ENCODE data around the gene LHFPL6. TPM values are rescaled to one million over a fixed set of nuclear protein-coding genes. Genes with fewer than 3 reads are reported as not detected.

The LHFPL6 gene
- total RNA-seq, 1 donor from 2014 or later = 31.4 TPM

DNA sequence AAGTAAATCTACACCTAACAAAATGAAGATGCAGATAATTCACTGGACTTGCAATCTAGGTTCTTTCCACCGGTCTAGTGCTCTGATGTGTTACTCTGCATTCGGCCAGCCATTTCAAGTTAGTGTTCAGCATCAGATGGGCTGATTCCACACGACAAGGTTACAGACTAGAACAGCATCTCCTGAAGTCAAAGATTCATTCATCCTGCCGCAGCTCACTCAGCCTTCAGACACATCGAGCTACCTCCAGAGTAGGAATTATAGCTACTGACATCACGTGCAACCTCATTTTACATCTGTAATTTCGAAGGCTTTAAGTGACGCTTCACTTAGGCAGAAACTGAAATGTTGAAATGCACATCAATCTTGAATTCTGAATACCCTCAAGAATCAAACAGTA, 76.5 kb downstream of the LHFPL6 start:
- H3K27me3 ChIP-seq (ENCODE audit: insufficient read depth, low read length) = no peaks in the 10 kb centered on the region
- peaks cover 17% of the 10 kb centered on the region for H3K4me1 Mint-ChIP-seq (ENCODE audit: low read depth, unreplicated experiment)
- H3K27ac ChIP-seq (ENCODE audit: low read depth, low read length) = no peak overlapping the region
- H4K20me1 ChIP-seq (ENCODE audit: insufficient read depth, low read length) = no peaks in the 10 kb centered on the region
- no peak overlapping the region for H2AFZ ChIP-seq (ENCODE audit: low read depth, low read length)
- no peak overlapping the region for H3K9ac ChIP-seq (ENCODE audit: low read length)
- TF ChIP-seq, protein P1, sequence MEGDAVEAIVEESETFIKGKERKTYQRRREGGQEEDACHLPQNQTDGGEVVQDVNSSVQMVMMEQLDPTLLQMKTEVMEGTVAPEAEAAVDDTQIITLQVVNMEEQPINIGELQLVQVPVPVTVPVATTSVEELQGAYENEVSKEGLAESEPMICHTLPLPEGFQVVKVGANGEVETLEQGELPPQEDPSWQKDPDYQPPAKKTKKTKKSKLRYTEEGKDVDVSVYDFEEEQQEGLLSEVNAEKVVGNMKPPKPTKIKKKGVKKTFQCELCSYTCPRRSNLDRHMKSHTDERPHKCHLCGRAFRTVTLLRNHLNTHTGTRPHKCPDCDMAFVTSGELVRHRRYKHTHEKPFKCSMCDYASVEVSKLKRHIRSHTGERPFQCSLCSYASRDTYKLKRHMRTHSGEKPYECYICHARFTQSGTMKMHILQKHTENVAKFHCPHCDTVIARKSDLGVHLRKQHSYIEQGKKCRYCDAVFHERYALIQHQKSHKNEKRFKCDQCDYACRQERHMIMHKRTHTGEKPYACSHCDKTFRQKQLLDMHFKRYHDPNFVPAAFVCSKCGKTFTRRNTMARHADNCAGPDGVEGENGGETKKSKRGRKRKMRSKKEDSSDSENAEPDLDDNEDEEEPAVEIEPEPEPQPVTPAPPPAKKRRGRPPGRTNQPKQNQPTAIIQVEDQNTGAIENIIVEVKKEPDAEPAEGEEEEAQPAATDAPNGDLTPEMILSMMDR (IDR thresholded peaks at IDR 0.05; ENCODE audit: insufficient read depth, low read depth, low read length) = no peak
- no peak for TF ChIP-seq EZH2 (IDR thresholded peaks at IDR 0.05; ENCODE audit: insufficient read depth, low read length)
- peak overlapping the region; percentile 69 for H3K27ac Mint-ChIP-seq (ENCODE audit: unreplicated experiment)
- no peak for DNase-seq (ENCODE audit: low read depth)
- no peak overlapping the region for H3K4me3 ChIP-seq (ENCODE audit: insufficient read depth, low read depth, low read length)
- no peaks in the 10 kb centered on the region for H3K27me3 Mint-ChIP-seq (ENCODE audit: low read depth, unreplicated experiment)
- no peaks in the 10 kb centered on the region for H3K9me3 Mint-ChIP-seq (ENCODE audit: unreplicated experiment)
- H3K36me3 ChIP-seq (ENCODE audit: insufficient read depth, low read length) = no peaks in the 10 kb centered on the region
- FAIRE-seq = peak; percentile 54
- H3K79me2 ChIP-seq (ENCODE audit: insufficient read depth, low read length) = peaks cover 10% of the 10 kb centered on the region
- H3K4me2 ChIP-seq (ENCODE audit: low read length) = no peak overlapping the region
- H3K36me3 Mint-ChIP-seq (ENCODE audit: low read depth, unreplicated experiment) = no peaks in the 10 kb centered on the region
- no peak overlapping the region for H3K4me3 Mint-ChIP-seq (ENCODE audit: unreplicated experiment)
- H3K9me3 ChIP-seq (ENCODE audit: insufficient read depth, low read depth, low read length) = no peaks in the 10 kb centered on the region
- H3K4me1 ChIP-seq (ENCODE audit: insufficient read depth, low read length) = peaks cover 23% of the 10 kb centered on the region

DNA sequence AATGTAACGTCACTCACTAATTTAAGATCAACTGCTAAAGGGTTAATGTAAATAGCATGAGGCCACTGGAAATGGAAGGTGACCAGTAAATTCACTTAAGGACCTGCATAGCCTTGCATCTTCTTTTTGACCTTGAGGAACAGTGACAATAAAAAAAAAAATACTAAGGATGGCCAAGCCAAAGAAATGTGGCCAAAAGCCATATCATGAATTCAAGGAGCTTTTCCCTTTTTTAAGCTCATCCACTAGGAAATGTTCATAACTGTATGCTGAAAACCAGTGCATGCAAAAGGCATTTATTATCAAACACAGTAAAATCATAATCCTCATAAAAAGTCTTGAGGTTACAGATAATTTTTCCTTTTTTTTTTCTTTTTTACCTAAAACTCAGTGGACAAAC, 77.5 kb downstream of the LHFPL6 start:
- Mint-ChIP-seq H3K9me3 (ENCODE audit: unreplicated experiment) (no peaks in the 10 kb centered on the region), H3K36me3 (ENCODE audit: low read depth, unreplicated experiment) (no peaks in the 10 kb centered on the region), H3K4me3 (ENCODE audit: unreplicated experiment) (no peak overlapping the region), H3K27ac (ENCODE audit: unreplicated experiment) (no peak overlapping the region), H3K27me3 (ENCODE audit: low read depth, unreplicated experiment) (no peaks in the 10 kb centered on the region), H3K4me1 (ENCODE audit: low read depth, unreplicated experiment) (peaks cover 16% of the 10 kb centered on the region)
- Histone ChIP-seq H3K79me2 (ENCODE audit: insufficient read depth, low read length) (peaks cover 8% of the 10 kb centered on the region), H3K9me3 (ENCODE audit: insufficient read depth, low read depth, low read length) (no peaks in the 10 kb centered on the region), H3K9ac (ENCODE audit: low read length) (no peak overlapping the region), H2AFZ (ENCODE audit: low read depth, low read length) (no peak overlapping the region), H3K4me2 (ENCODE audit: low read length) (no peak overlapping the region), H3K36me3 (ENCODE audit: insufficient read depth, low read length) (no peaks in the 10 kb centered on the region), H3K4me1 (ENCODE audit: insufficient read depth, low read length) (peaks cover 21% of the 10 kb centered on the region), H4K20me1 (ENCODE audit: insufficient read depth, low read length) (no peaks in the 10 kb centered on the region), H3K27me3 (ENCODE audit: insufficient read depth, low read length) (no peaks in the 10 kb centered on the region), H3K27ac (ENCODE audit: low read depth, low read length) (no peak overlapping the region), H3K4me3 (ENCODE audit: insufficient read depth, low read depth, low read length) (no peak overlapping the region)
- DNase-seq (ENCODE audit: low read depth) (no peak), FAIRE-seq (no peak)
- TF ChIP-seq, protein P1 (IDR thresholded peaks at IDR 0.05; ENCODE audit: insufficient read depth, low read depth, low read length) = no peak
- no peak for TF ChIP-seq EZH2 (IDR thresholded peaks at IDR 0.05; ENCODE audit: insufficient read depth, low read length)

DNA sequence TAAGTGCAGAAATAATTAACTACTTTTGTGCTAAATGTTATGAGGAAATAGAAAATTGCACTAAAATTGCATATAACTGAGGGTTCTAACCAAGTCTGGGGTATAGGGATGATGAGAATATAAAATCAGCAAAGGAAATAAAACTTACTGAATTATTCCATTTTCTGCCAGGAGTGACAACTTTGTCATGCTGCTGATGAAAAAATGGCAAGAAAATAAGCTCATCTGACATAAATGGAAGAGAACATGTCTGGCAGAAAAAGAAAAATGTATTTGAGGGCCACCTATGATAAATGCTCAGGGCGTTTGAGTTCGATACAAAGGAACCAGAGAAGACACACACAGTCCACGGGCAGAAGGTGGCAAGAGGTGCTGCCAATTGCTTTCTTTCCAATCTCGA, 78.2 kb downstream of the LHFPL6 start:
- no peaks in the 10 kb centered on the region for H3K27me3 Mint-ChIP-seq (ENCODE audit: low read depth, unreplicated experiment)
- H3K9me3 ChIP-seq (ENCODE audit: insufficient read depth, low read depth, low read length) = no peaks in the 10 kb centered on the region
- DNase-seq (ENCODE audit: low read depth) (no peak), FAIRE-seq (no peak)
- no peaks in the 10 kb centered on the region for H3K36me3 Mint-ChIP-seq (ENCODE audit: low read depth, unreplicated experiment)
- H3K4me3 Mint-ChIP-seq (ENCODE audit: unreplicated experiment) = no peak overlapping the region
- H2AFZ ChIP-seq (ENCODE audit: low read depth, low read length) = no peak overlapping the region
- H3K27ac ChIP-seq (ENCODE audit: low read depth, low read length) = no peak overlapping the region
- H3K4me3 ChIP-seq (ENCODE audit: insufficient read depth, low read depth, low read length) = no peak overlapping the region
- TF ChIP-seq EZH2 (IDR thresholded peaks at IDR 0.05; ENCODE audit: insufficient read depth, low read length) = no peak
- TF ChIP-seq, protein P1 (IDR thresholded peaks at IDR 0.05; ENCODE audit: insufficient read depth, low read depth, low read length) = no peak
- no peaks in the 10 kb centered on the region for H3K9me3 Mint-ChIP-seq (ENCODE audit: unreplicated experiment)
- H3K4me1 Mint-ChIP-seq (ENCODE audit: low read depth, unreplicated experiment) = peaks cover 16% of the 10 kb centered on the region
- H3K36me3 ChIP-seq (ENCODE audit: insufficient read depth, low read length) = no peaks in the 10 kb centered on the region
- no peak overlapping the region for H3K27ac Mint-ChIP-seq (ENCODE audit: unreplicated experiment)
- no peak overlapping the region for H3K9ac ChIP-seq (ENCODE audit: low read length)
- no peaks in the 10 kb centered on the region for H4K20me1 ChIP-seq (ENCODE audit: insufficient read depth, low read length)
- H3K79me2 ChIP-seq (ENCODE audit: insufficient read depth, low read length) = peaks cover 12% of the 10 kb centered on the region
- H3K4me1 ChIP-seq (ENCODE audit: insufficient read depth, low read length) = peaks cover 21% of the 10 kb centered on the region
- no peak overlapping the region for H3K4me2 ChIP-seq (ENCODE audit: low read length)
- no peaks in the 10 kb centered on the region for H3K27me3 ChIP-seq (ENCODE audit: insufficient read depth, low read length)

Measured in astrocyte (in vitro differentiated cells and primary cell).